ENCODE measurements around the gene KCNQ1.

The KCNQ1 gene

GRCh38 chr11:2532704-2533586, 88.1 kb downstream of the KCNQ1 start:
- FAIRE-seq (peak; percentile 83), DNase-seq (ENCODE audit: insufficient read length, low spot score) (peak; percentile 79)

- peak; percentile 92 for DNase-seq (ENCODE audit: insufficient read length, low spot score)
- FAIRE-seq, result peak; percentile 94
Observed at GRCh38 chr11:2533587-2534133, 88.9 kb downstream of the KCNQ1 start.

GRCh38 chr11:2534134-2534956, 89.5 kb downstream of the KCNQ1 start:
- DNase-seq (ENCODE audit: insufficient read length, low spot score), result no peak
- FAIRE-seq, result no peak

- FAIRE-seq (no peak), DNase-seq (ENCODE audit: insufficient read length, low spot score) (no peak)
Observed at GRCh38 chr11:2534957-2535672, 90.3 kb downstream of the KCNQ1 start.

- DNase-seq (ENCODE audit: insufficient read length, low spot score) (no peak), FAIRE-seq (no peak)
Observed at GRCh38 chr11:2535673-2536439, 91.0 kb downstream of the KCNQ1 start.

- DNase-seq (ENCODE audit: insufficient read length, low spot score) (no peak), FAIRE-seq (no peak)
Observed at GRCh38 chr11:2536440-2536989, 91.7 kb downstream of the KCNQ1 start.

GRCh38 chr11:2537010-2537705, 92.3 kb downstream of the KCNQ1 start:
- no peak for FAIRE-seq

GRCh38 chr11:2537896-2538724, 93.3 kb downstream of the KCNQ1 start:
- FAIRE-seq (no peak), DNase-seq (ENCODE audit: insufficient read length, low spot score) (no peak)

More at GRCh38 chr11:2537010-2537705, 92.3 kb downstream of the KCNQ1 start:
- DNase-seq (ENCODE audit: insufficient read length, low spot score), result no peak

GRCh38 chr11:2538951-2539350, 94.1 kb downstream of the KCNQ1 start:
- FAIRE-seq, result no peak
- no peak for DNase-seq (ENCODE audit: insufficient read length, low spot score)

- FAIRE-seq (no peak), DNase-seq (ENCODE audit: insufficient read length, low spot score) (no peak)
Observed at GRCh38 chr11:2539371-2540222, 94.8 kb downstream of the KCNQ1 start.

- DNase-seq (ENCODE audit: insufficient read length, low spot score), result no peak
- no peak for FAIRE-seq
Observed at GRCh38 chr11:2540223-2540991, 95.6 kb downstream of the KCNQ1 start.

- DNase-seq (ENCODE audit: insufficient read length, low spot score), result no peak
- FAIRE-seq, result no peak
Observed at GRCh38 chr11:2540992-2541680, 96.3 kb downstream of the KCNQ1 start.

- no peak for FAIRE-seq
- DNase-seq (ENCODE audit: insufficient read length, low spot score), result no peak
Observed at GRCh38 chr11:2541881-2542361, 97.1 kb downstream of the KCNQ1 start.

- FAIRE-seq (no peak), DNase-seq (ENCODE audit: insufficient read length, low spot score) (no peak)
Observed at GRCh38 chr11:2542406-2542805, 97.6 kb downstream of the KCNQ1 start.

GRCh38 chr11:2547806-2548205, 103.0 kb downstream of the KCNQ1 start:
- FAIRE-seq (no peak), DNase-seq (ENCODE audit: insufficient read length, low spot score) (no peak)

GRCh38 chr11:2548596-2548995, 103.8 kb downstream of the KCNQ1 start:
- no peak for DNase-seq (ENCODE audit: insufficient read length, low spot score)

More at GRCh38 chr11:2548596-2548995, 103.8 kb downstream of the KCNQ1 start:
- no peak for FAIRE-seq

Data from HTR-8/SVneo (cell line).